Parathyroid adenoma (tissue), 2 donors: ENCODE data around the gene RANBP3L.

Source experiments
- H2AFZ ChIP-seq: fragments of 300-600 bp; sonication (generic); one replicate; pipeline ENCODE4 v1.7.0; 2017; ENCODE audit warnings: antibody characterized with exemption, mild to moderate bottlenecking
- H3K27ac ChIP-seq: fragments of 300-600 bp; sonication (generic); one replicate; pipeline ENCODE4 v1.7.0; 2017
- H3K27me3 ChIP-seq: fragments of 300-600 bp; sonication (generic); one replicate; pipeline ENCODE4 v1.7.0; 2017; ENCODE audit warnings: low read length; ENCODE audit not compliant: control insufficient read depth, insufficient read depth
- H3K36me3 ChIP-seq: fragments of 300-600 bp; sonication (generic); one replicate; pipeline ENCODE4 v1.7.0; 2017; ENCODE audit warnings: low read length; ENCODE audit not compliant: control insufficient read depth, insufficient read depth
- H3K4me1 ChIP-seq: fragments of 300-600 bp; sonication (generic); one replicate; pipeline ENCODE4 v1.7.0; 2017; ENCODE audit warnings: control low read depth
- H3K4me2 ChIP-seq: fragments of 300-600 bp; sonication (generic); one replicate; pipeline ENCODE4 v1.7.0; 2017; ENCODE audit warnings: low read length
- H3K4me3 ChIP-seq: fragments of 300-600 bp; sonication (generic); one replicate; pipeline ENCODE4 v1.7.0; 2017; ENCODE audit warnings: low read depth, low read length
- H3K79me2 ChIP-seq: fragments of 300-600 bp; sonication (generic); one replicate; pipeline ENCODE4 v1.7.0; 2017; ENCODE audit warnings: control low read depth
- H3K9ac ChIP-seq: fragments of 300-600 bp; sonication (generic); one replicate; pipeline ENCODE4 v1.7.0; 2017; ENCODE audit warnings: mild to moderate bottlenecking
- H3K9me3 ChIP-seq: fragments of 300-600 bp; sonication (generic); one replicate; pipeline ENCODE4 v1.7.0; 2017; ENCODE audit warnings: low read length; ENCODE audit not compliant: control insufficient read depth
- TF ChIP-seq, protein P1 (sequence below): fragments of 300-600 bp; sonication (generic); IDR thresholded peaks from one replicate; pipeline ENCODE4 v1.7.0; 2017; ENCODE audit warnings: antibody characterized with exemption, mild to moderate bottlenecking
- donor health status: primary hyperparathyroidism.

RANBP3L gene

DNA sequence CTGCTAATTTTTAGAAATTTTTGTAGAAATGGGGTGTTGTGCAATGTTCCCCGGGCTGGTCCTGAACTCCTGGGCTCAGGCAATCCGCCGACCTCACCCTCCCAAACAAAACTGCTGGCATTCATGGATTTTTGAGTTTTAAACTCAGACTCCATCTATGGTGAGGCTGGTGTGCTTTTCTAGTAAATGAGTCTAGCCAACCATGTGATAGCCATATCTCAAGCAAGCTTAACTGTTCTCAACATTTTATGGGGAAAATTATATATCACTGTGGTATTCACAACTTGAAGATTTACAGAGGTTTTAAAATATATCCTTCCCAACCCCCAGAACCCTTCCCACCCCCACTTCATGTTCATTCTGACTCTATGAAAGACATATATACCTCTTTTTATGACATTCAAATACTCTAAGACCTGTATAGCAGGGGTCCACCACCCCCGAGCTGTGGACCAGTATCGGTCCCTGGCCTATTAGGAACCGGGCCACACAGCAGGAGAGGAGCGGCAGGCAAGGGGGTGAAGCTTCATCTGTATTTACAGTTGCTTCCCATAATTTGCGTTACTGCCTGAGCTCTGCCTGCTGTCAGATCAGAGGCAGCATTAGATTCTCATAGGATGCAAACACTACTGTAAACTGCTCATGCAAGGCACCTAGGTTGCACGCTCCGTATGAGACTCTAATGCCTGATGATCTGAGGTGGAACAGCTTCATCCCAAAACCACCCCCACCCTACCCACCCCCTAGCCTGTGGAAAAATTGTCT is 55.5 kb downstream of the RANBP3L start:
- Histone ChIP-seq H3K4me3 (no peak overlapping the region), H3K4me2 (no peak overlapping the region), H3K9me3 (no peaks in the 10 kb centered on the region), H2AFZ (no peak overlapping the region), H3K36me3 (no peaks in the 10 kb centered on the region), H3K79me2 (no peaks in the 10 kb centered on the region), H3K27me3 (no peaks in the 10 kb centered on the region), H3K27ac (no peak overlapping the region), H3K9ac (no peak overlapping the region), H3K4me1 (peaks cover 4% of the 10 kb centered on the region)
- TF ChIP-seq, protein P1, sequence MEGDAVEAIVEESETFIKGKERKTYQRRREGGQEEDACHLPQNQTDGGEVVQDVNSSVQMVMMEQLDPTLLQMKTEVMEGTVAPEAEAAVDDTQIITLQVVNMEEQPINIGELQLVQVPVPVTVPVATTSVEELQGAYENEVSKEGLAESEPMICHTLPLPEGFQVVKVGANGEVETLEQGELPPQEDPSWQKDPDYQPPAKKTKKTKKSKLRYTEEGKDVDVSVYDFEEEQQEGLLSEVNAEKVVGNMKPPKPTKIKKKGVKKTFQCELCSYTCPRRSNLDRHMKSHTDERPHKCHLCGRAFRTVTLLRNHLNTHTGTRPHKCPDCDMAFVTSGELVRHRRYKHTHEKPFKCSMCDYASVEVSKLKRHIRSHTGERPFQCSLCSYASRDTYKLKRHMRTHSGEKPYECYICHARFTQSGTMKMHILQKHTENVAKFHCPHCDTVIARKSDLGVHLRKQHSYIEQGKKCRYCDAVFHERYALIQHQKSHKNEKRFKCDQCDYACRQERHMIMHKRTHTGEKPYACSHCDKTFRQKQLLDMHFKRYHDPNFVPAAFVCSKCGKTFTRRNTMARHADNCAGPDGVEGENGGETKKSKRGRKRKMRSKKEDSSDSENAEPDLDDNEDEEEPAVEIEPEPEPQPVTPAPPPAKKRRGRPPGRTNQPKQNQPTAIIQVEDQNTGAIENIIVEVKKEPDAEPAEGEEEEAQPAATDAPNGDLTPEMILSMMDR = no peak

DNA sequence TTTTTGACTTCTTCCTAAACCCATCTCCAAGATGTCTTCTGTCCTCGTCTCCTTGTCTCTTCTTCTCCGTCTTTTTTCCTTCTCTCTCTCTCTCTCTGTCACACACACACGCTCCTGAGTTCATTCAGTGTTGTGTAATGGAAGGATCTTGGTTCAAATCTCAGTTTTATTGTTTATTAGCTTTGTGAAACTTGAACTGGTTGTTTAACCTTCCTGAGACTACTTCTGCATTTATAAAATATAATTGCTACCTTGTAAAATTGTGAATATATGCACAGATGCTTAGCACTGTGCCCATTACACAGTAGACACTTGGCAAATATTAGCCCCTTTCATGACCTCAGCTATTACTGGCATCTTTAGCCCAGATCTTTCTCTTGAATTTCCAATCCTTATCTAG is 57.6 kb downstream of the RANBP3L start:
- Histone ChIP-seq H3K4me1 (peaks cover 12% of the 10 kb centered on the region), H2AFZ (peak overlapping the region; percentile 1), H3K79me2 (no peaks in the 10 kb centered on the region), H3K27me3 (no peaks in the 10 kb centered on the region), H3K36me3 (no peaks in the 10 kb centered on the region), H3K9me3 (no peaks in the 10 kb centered on the region), H3K9ac (no peak overlapping the region), H3K4me2 (no peak overlapping the region), H3K27ac (no peak overlapping the region), H3K4me3 (no peak overlapping the region)
- TF ChIP-seq, protein P1 = no peak

DNA sequence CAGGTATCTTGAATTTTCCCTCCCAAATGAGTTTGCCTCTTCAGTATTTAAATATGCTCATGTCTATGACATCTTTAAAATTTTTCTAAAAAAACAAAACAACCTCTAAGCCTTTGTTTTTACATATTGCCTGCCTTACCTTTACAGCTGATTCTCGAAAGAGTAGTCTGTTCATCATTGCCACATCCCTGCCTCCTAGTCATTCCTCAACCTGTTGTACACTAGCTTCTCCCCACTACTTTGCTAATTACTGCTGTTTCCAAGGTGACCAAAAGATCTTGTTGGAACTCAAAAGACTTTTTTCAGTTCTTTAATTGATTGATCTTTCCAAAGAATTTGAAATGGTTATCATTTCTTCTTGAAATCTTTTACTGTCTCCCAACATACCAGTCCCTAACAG is 58.0 kb downstream of the RANBP3L start:
- H3K27ac ChIP-seq = no peak overlapping the region
- H3K4me2 ChIP-seq = no peak overlapping the region
- H3K9me3 ChIP-seq = no peaks in the 10 kb centered on the region
- H3K79me2 ChIP-seq = no peaks in the 10 kb centered on the region
- no peak overlapping the region for H2AFZ ChIP-seq
- TF ChIP-seq, protein P1 = no peak
- H3K4me3 ChIP-seq = no peak overlapping the region
- peaks cover 12% of the 10 kb centered on the region for H3K4me1 ChIP-seq
- H3K9ac ChIP-seq = no peak overlapping the region
- no peaks in the 10 kb centered on the region for H3K27me3 ChIP-seq
- H3K36me3 ChIP-seq = no peaks in the 10 kb centered on the region

DNA sequence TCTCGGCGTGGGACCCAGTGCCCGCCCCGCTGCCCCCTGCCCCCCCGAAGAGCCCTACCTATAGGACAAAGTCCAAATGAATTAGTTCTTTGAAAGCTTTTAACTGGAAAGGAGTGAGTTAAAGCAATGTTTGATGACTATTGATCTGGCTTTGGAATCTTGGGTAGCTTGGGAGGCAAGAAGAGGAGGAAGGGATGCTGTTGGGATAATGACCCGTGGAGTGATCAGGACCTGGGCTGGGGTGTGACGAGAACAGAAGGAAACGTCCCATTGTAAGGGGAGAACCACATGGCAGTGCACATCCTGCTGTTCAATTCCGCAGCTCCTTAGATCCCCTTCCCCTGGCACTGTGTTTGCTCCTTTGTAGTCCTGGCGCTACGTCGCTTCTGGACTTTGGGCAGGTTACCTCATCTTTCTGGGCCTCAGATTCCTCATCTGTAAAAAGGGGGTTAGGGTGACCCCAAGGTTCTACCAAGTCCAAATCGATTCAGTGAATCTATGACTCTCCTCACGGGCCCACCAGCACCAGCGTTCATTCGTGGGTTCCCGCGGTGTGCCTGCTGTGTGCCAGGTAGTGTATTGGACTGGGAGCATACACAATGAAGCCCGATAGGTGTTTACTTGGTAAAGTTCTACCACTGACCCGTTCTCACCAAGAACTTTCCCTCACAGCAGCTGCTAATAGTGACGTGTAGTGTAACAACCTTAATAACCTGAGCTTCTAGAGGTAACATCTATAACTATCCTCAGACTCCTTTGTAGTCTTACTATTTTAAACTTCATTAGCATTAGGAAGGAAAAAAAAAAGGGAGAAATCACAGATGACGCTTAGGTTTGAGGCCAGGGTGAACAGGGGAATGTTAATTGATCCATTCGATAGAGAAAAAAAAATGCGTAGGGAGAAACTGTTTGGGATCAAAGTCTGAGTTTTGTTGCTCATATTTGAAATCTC is 58.9 kb downstream of the RANBP3L start:
- Histone ChIP-seq H2AFZ (peak overlapping the region; percentile 86), H3K27ac (peak overlapping the region; percentile 89), H3K4me1 (peaks cover 12% of the 10 kb centered on the region), H3K9me3 (no peaks in the 10 kb centered on the region), H3K27me3 (no peaks in the 10 kb centered on the region), H3K36me3 (no peaks in the 10 kb centered on the region), H3K4me3 (peak overlapping the region; percentile 82), H3K4me2 (peak overlapping the region; percentile 76), H3K9ac (no peak overlapping the region), H3K79me2 (no peaks in the 10 kb centered on the region)
- TF ChIP-seq, protein P1 = no peak
